GM21390 (cell line): ENCODE measurements around the gene DLL1.
"Not testable (repeated sequence)": the region's sequence is repeated elsewhere in the genome, so short reads cannot be mapped to it uniquely, and the experiment has no call there.

Experiments
- ATAC-seq: cut with Tn5 transposase; IDR thresholded peaks from one replicate; pipeline ENCODE4 v1.9.1; 2021; ENCODE audit not compliant: unreplicated experiment

The DLL1 gene, protein sequence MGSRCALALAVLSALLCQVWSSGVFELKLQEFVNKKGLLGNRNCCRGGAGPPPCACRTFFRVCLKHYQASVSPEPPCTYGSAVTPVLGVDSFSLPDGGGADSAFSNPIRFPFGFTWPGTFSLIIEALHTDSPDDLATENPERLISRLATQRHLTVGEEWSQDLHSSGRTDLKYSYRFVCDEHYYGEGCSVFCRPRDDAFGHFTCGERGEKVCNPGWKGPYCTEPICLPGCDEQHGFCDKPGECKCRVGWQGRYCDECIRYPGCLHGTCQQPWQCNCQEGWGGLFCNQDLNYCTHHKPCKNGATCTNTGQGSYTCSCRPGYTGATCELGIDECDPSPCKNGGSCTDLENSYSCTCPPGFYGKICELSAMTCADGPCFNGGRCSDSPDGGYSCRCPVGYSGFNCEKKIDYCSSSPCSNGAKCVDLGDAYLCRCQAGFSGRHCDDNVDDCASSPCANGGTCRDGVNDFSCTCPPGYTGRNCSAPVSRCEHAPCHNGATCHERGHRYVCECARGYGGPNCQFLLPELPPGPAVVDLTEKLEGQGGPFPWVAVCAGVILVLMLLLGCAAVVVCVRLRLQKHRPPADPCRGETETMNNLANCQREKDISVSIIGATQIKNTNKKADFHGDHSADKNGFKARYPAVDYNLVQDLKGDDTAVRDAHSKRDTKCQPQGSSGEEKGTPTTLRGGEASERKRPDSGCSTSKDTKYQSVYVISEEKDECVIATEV

DNA sequence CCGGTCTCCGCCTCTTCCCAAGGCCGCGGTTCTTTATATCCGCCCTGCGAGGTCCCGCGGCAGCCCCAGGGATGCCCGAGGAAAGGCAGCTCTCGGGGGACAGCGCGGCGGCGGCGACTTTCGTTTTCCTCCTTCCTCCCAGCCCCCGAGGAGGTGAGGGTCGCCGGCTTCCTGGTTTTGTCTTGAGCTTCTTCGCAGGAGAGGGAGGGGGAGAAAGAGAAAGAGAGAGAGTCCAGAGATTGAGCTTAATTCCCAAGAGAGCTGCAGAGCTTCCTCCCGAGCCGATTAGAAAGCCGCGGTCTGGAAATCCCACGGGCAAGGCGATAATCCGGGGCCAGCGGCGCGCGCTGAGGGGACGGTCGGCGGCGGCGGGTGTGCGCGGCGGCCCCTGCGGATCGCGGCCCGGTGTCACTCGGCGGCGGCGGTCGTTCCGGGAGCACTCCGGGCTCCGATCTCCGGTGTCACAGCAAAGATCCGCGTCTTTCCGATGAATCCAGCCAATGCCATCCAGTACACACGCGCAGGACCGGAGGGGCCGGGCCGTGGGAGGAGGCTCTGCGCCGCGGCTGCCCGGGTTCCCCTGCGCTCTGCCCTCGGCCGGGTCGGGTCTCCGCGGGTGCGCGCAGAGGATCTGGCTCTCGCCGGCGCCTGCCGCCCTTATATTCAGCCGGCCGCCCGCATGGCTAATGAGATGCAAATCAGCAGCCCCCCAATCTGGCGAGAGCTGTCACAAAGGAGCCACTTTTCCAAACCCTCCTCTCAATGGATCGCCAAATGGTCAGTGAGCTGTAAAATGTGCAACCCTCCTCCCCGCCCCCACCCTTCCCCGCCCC is at the start of gene DLL1:
Gene DLL1 (minus strand): TSS at position 783 of the 833 bp plus-strand sequence. CDS start 939 bp downstream, outside the sequence.
- ATAC-seq: no peak

DNA sequence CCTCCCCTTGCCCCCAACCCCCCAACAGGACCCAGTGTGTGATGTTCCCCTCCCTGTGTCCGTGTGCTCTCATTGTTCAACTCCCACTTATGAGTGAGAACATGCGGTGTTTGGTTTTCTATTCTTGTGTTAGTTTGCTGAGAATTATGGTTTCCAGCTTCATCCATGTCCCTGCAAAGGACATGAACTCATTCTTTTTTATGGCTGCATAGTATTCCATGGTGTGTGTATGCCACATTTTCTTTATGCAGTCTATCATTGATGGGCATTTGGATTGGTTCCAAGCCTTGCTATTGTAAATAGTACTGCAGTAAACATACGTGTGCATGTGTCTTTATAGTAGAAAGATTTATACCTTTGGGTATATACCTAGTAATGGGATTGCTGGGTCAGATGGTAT is 44.3 kb upstream of the DLL1 start:
- not testable (repeated sequence) for ATAC-seq

DNA sequence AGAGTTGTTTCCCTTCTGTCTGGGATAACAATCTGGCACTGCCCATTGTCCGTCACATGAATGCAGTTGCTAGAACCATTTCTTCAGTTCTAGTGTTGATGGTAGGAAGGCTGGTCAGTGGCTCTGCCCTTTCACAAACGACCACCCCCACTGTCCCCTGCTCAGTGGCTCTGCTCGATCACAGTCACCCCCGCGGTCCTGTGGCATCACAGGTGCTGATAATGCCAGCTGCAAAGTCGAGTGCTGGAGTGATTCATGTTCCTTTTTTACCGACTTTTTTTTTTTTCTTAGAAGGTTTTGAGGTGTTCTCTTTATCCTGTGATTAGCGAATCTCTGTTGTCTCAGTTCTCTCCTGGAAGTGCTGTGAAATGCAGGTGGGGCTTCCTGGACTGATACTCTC is 38.4 kb upstream of the DLL1 start:
- no peak for ATAC-seq

DNA sequence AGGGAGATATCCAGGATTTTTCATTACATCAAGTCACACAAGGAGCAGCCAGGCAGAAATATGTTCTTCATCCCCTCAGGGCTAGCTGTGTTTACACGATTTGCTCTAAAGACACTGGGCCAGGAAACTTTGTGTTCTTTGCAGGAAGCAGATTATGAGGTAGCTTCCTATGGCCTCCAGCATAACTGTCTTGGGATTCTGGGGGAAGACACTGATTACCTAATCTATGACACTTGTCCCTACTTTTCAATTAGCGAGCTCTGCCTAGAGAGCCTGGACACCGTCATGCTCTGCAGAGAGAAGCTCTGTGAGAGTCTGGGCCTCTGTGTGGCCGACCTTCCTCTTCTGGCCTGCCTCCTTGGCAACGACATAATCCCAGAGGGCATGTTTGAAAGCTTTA is 26.8 kb upstream of the DLL1 start:
- no peak for ATAC-seq

DNA sequence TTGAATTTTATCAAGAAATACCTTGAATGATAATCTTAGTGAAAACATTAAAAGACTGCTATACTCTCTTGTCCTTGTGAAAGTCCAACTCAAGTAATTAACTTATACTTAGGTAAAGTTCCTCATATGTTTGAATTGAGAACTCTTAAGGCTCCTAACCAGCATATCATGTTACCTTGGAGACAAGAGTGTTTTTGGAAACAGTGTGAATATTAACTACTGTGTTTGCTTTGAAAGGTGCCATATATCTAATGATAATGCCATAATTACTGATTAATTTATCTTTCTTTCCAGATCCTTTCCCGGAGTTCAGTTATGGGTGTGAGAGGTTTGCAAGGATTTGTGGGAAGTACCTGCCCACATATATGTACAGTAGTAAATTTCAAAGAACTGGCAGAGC is 26.2 kb upstream of the DLL1 start:
- ATAC-seq: no peak

DNA sequence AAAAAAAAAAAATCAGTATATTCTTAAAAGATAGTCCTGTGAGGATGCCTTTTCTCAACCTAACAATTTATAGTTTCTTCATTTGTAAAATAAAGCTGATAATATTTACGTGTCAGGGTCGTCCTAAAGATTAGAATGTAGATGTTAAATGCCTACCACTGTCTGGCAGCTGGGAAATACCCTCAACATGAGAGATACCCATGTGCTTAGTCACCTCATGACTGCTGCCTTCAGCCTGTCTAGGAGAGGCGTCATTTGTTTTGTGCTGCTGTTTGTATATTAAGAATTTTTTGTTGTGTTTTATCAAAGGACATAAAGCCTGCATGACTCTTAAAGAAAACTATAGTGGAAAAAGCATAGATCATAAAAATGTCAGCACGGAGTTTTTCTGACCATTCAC is 25.2 kb upstream of the DLL1 start:
- no peak for ATAC-seq

DNA sequence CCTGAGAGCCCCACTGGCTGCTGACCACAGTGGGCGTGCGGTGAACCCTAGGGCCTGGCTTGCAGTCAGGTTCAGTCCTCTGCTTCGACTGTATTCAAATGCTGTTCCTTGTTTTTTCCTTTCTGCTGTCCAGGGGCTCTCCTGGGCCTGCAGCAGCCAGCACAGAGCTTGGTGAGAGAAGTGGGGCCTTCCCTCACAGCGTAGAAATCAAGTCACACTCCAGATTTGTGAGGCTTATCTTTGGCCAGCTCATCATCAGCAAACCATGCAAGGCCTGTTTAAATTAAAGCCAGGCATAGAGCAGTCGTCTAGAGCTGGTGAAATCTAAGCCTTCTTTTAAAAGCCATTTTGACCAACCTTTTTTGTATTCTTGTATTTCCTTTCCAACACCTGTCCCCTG is 24.1 kb upstream of the DLL1 start:
- no peak for ATAC-seq

DNA sequence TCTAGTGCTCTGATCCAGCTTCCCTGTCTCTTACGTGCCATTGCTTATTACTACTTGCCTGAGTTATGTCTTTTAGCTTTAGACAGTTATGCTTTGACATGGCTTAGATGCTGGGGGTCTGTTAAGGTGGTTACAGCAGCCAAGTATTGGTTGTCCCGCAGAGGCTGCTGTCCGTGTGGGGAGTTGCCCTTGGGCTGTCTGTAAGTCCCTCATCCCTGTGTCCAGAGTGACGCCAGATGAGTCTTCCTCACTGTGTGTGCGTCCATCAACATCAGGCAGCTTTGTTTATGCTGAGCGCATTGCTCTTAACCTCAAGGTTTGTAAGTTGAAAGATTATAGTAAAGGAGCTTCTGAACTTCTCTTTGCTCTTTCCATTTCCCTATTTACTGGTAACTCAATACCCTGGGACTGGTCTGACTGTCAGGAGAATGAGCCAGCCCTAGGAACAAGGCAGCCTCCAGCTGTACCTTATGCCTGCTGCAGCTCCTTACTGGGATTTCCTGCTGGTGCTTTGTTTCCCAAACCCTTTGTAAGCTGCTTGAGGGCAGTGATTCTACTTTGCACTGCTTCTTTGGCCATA is 22.9 kb upstream of the DLL1 start:
- no peak for ATAC-seq

DNA sequence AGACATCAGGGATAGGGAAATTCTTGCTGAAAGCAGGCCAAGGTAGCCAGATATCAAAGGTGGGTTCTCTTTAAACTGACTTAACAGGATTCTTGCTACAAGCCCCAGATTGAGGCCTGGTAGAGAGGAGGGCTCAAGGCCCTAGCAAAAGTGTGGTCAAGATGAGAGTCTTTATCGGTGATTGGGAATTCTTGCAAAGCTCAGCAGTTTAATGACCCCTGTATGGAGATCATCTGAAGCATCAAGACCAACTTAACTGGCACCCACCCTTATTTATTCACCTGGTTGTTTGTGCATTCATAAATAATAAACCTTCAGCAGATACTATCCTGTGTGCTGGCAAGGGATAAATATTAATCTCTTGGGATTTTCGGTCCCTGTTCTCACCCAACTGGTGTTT is 22.0 kb upstream of the DLL1 start:
- no peak for ATAC-seq

DNA sequence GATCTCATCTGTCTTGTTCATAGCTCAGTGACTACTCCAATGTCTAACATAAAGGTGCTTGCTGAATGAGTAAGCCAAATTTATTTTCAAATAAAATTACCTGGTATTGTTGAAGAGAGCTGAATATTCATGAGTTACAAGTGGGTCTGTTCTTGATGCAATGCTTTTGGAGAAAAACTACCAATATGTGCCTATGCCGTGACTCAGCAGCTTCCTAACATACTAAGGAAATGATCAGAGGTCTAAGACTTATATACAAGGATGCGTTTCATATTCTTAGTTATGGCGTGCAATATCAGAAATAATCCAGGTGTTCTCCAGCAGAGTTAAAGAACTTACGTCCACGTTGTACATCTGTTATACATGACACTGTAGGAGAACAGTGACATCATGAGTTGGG is 20.8 kb upstream of the DLL1 start:
- ATAC-seq: no peak

DNA sequence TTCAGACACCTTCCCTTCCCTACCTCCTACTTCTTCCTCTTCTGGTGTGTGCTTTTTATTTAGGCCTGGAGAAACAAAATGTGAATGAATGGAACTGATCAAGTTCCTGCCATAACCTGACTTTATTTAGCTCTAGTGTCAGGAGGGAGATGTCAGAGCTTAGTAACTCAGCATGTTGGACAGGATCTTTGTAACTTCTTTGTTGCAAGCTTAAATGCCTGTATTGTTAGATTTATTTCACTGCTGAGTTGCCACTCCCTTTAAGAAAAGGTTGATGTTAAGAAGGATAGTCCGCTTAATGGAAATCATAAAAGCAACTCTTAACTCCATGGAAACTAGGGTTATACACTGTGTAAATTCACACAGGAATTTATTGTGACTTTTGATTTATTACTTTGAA is 17.9 kb upstream of the DLL1 start:
- no peak for ATAC-seq

DNA sequence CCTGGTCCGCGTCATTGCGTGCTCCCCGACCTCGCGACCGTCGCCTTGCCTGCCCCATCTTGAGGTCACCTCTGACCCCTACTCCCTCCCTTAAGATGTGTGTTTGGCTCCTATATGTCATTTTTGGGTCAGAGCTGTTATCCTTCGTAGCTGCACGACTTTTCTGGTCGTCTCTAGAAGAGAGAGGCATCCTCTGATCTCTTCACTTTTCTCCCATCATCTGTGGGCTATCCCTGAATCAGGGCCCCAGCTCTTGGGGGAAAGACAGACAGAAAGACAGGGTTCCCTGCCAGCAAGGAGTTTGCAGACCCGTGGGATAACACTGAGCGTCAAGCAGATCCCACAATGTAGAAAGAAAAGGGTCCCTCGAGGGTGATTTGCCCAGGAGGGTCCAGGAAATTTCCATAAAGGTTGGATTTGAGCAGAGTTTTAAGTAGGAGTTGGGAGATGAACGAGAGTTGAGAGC is 16.2 kb upstream of the DLL1 start:
- ATAC-seq: no peak

DNA sequence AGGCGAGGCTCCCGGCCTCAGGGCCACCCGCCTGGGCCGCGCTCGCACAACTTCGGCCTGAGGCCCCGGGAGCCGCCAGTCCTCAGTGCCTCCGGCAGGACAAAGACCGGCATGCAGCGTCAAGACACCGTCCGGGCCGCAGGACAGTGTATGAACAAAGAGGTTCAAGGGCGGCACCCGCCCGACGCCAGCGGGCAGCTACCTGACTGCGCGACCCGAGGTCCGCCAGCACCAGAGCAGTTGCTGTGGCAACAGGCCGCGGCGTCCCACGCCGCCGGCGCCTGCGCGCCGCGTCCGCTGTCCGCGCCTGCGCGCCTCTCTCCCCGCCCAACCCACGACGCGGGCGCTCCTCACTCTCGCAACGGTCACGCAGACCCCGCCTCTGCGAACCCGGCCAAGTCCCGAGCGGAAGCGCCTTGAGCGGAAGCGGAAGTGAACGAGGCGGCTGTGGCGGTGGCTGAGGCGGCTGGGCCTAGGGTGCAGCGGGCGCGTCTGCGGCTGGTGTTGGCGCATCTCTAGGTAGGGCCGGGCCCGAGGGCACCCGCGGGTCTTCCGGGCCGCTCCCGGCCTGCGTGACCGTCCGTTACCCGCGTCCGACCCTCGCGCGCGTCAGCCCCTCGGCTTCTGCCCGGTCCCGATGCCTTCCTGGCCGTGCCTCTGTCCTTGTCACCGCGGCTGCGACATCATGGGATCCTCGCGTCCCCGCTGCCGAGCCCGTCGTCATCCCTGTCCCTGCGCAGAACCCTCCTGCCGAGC is 15.6 kb upstream of the DLL1 start, which contains the start of gene FAM120B:
Gene FAM120B (plus strand): TSS at position 435 of the 756 bp plus-strand sequence. CDS start 10,633 bp downstream, outside the sequence.
- peak; percentile 96 for ATAC-seq

DNA sequence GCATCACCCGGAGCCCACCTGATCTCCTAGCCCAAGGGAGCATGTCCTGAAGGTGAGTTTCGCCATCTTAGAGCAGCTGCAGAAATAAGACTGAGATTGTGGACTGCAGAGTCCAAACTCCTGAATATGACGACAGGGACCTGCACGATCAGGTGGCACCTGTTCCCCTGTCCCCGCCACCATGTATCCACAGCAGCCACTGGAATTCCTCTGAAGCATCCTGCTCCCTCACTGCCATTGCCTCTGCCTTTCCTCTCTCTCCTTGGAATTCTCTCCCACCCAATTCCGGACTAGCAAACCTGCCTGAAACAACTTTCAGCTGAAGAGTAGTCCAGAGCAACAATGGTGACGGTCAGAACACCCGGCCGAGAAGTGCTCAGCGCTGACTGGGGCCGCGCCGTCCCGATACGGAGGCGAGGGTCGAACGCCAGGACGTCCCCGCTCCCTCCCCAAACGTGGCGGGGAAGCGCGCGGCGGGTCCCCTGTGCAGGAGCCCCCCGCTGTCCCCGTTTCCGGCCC is 15.0 kb upstream of the DLL1 start:
- ATAC-seq: no peak

DNA sequence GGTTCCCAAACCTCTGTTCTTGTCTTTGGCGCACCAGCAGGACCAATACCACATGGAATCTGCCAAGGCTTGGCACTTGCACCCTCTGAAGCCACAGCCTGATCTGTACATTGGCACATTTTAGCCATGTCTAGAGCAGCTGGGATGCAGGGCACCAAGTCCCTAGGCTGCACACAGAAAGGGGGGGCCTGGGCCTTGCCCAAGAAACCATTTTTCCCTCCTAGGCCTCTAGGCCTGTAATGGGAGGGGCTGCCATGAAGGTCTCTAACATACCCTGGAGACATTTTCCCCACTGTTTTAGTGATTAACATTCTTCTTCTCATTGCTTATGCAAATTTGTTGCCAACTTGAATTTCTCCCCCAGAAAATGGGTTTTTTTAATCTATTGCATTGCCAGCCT is 10.3 kb upstream of the DLL1 start:
- ATAC-seq: no peak

DNA sequence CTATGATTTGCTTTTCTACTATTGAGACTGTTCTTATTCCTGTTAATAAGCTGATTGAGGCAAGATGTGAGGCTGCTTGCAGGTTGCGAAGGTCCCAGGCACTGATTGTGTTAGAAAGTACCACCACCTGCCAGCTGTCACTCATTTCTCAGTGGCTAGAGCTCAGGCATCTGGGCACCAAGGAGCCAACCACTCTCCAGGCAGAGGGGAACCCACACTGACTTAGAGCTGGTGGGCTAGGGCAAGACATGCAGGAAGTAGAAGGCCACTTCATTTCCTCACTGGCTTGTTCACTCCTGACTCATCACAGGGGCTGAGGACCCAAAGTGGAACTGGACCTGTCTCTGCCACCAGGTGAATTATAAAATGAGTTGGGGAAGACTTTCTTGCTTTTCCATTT is 7.8 kb upstream of the DLL1 start:
- no peak for ATAC-seq

DNA sequence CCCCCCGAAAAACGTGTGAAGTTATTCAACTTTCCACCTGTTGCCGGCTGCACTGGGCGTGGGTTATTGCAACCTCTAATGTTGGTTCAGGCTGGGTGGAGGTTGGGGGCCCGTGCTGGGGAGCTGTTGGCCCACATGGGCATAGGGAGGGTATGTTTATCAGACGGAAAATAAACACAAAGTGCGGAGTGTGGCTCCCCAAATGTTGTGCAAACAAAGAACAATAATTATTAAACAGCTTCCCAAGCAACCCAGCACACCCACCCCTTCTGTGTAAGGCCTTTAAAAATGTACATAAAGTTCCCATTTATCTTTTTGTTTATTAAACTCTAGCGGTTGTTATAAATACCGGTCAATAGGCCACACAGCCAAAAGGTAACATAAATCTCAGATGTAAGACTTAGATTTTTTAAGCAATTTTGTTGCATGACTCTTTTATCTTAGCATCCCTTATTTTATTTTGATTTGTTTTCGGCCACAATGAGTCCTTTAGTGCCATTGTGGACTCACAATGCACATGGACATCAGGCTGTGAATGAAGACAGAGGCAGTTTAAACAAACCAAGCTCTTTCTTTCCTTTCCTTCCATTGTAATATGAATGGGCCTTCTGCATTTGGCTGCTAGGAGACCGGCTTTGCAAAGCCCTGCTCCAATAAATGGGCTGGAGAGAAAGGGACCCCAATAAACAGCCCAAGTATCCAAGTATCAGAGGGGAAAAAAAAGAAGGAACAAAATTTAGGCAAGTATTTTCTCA is 6.9 kb upstream of the DLL1 start:
- no peak for ATAC-seq

DNA sequence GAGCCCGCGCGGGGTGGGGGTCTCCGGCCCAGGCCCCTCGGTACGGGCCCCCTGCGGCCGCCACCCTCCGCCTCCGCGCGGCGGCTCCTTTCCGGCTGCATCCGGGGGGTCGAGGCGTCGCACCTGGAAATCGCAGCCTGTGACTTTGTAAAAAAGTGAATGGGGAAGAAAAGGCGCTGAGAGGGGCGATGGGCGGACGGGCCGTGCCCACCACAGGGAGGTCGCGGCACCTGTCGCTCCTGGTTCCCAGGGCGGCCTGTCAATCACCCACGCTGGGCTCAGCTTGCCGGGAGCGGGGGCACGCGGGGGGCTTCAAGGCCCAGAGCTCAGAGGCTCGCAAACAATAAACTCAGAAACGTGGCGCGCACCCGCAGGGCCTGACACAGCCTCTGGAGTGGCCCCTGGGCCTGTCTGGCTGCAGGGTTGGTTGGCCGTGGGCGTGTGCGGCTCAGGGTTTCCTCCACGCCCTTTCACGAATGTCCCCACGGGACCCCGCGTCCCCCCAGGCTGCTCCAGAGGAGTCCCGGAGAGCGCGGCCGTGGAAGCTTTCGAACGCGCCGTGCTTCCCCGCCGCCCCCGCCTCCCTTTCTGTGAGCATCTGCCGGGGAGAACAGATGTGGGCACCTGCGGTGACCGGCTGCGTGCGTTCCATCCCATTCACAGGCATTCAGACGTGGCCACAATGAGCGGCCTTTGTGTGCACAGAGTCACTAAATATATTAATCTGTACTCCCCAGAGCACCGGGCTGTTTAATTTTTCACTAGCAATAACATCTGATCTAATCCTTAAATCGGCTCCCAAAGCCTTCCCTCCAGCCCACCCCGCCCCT is 6.1 kb upstream of the DLL1 start:
- ATAC-seq: no peak

DNA sequence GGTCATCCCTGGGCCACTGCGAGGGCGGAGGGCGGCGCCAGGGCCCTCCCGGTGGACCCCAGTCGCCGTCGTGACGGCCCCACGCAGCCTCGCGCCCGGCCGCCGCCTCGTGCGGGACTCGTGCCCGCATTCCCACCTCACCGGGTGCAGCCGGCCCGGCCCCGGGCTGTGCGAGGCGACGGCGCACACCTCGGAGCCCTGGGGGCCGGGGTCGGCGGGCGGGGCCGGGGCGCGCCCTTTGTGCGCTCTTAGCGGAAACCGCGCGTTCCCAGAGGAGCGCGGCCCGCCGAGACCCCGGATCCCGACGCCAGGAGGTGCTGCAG is 5.5 kb upstream of the DLL1 start:
- no peak for ATAC-seq
